Measurements from ENCODE around the gene FILIP1L.
A peak's percentile ranks its signal among the peaks of the same experiment; 100 is the strongest.

The FILIP1L gene

GRCh38 chr3:99867594-99868310 is 246.5 kb downstream of the FILIP1L start:
- Histone ChIP-seq H4K20me1 (ENCODE audit: insufficient read depth) (no peaks in the 10 kb centered on the region), H3K4me1 (ENCODE audit: low read depth, poor library complexity, severe bottlenecking) (peaks cover 90% of the 10 kb centered on the region), H2AFZ (ENCODE audit: low read depth) (no peak overlapping the region), H3K27ac (0 out of 2 replicates have a peak overlapping the region, but pooled peaks have one; percentile 3), H3K9ac (no peak overlapping the region), H3K4me2 (peak overlapping the region; percentile 65), H3K27me3 (ENCODE audit: insufficient read depth, low read depth) (no peaks in the 10 kb centered on the region), H3K4me3 (IDR thresholded peaks at IDR 0.05; ENCODE audit: insufficient read depth, low read depth, low read length) (no peak overlapping the region), H3K79me2 (ENCODE audit: insufficient read depth, low read depth) (peaks cover 31% of the 10 kb centered on the region), H3K36me3 (ENCODE audit: insufficient read depth) (no peaks in the 10 kb centered on the region)
- TF ChIP-seq CTCF (conservative IDR thresholded peaks at IDR 0.05; ENCODE audit: low read depth, low read length): no peak

- TF ChIP-seq CTCF (conservative IDR thresholded peaks at IDR 0.05; ENCODE audit: low read depth, low read length): no peak
- Histone ChIP-seq H3K27ac (peak overlapping the region; percentile 32; the same call in 1 of the 2 replicates), H2AFZ (ENCODE audit: low read depth) (no peak overlapping the region), H3K79me2 (ENCODE audit: insufficient read depth, low read depth) (peaks cover 29% of the 10 kb centered on the region), H3K36me3 (ENCODE audit: insufficient read depth) (no peaks in the 10 kb centered on the region), H3K9ac (no peak overlapping the region), H3K4me2 (peak overlapping the region; percentile 65), H3K27me3 (ENCODE audit: insufficient read depth, low read depth) (no peaks in the 10 kb centered on the region), H3K4me3 (IDR thresholded peaks at IDR 0.05; ENCODE audit: insufficient read depth, low read depth, low read length) (no peak overlapping the region), H3K4me1 (ENCODE audit: low read depth, poor library complexity, severe bottlenecking) (peaks cover 75% of the 10 kb centered on the region), H4K20me1 (ENCODE audit: insufficient read depth) (no peaks in the 10 kb centered on the region)
These were observed 248.0 kb downstream of the FILIP1L start for GRCh38 chr3:99866261-99866761.

- no peak overlapping the region for H3K27ac ChIP-seq
- H4K20me1 ChIP-seq (ENCODE audit: insufficient read depth): no peaks in the 10 kb centered on the region
- peaks cover 66% of the 10 kb centered on the region for H3K4me1 ChIP-seq (ENCODE audit: low read depth, poor library complexity, severe bottlenecking)
- H3K4me3 ChIP-seq (IDR thresholded peaks at IDR 0.05; ENCODE audit: insufficient read depth, low read depth, low read length): no peak overlapping the region
- H3K27me3 ChIP-seq (ENCODE audit: insufficient read depth, low read depth): no peaks in the 10 kb centered on the region
- H3K9ac ChIP-seq: no peak overlapping the region
- peaks cover 19% of the 10 kb centered on the region; the same call in 1 of the 2 replicates for H3K79me2 ChIP-seq (ENCODE audit: insufficient read depth, low read depth)
- no peak overlapping the region for H2AFZ ChIP-seq (ENCODE audit: low read depth)
- TF ChIP-seq CTCF (conservative IDR thresholded peaks at IDR 0.05; ENCODE audit: low read depth, low read length): no peak
- no peak overlapping the region for H3K4me2 ChIP-seq
- no peaks in the 10 kb centered on the region for H3K36me3 ChIP-seq (ENCODE audit: insufficient read depth)
These were observed 249.0 kb downstream of the FILIP1L start for GRCh38 chr3:99865321-99865720.

GRCh38 chr3:99864289-99864688 is 250.0 kb downstream of the FILIP1L start:
- peaks cover 10% of the 10 kb centered on the region; the same call in 1 of the 2 replicates for H3K79me2 ChIP-seq (ENCODE audit: insufficient read depth, low read depth)

More at GRCh38 chr3:99864289-99864688, 250.0 kb downstream of the FILIP1L start:
- Histone ChIP-seq H3K36me3 (ENCODE audit: insufficient read depth) (no peaks in the 10 kb centered on the region), H2AFZ (ENCODE audit: low read depth) (no peak overlapping the region), H3K9ac (no peak overlapping the region), H3K27me3 (ENCODE audit: insufficient read depth, low read depth) (no peaks in the 10 kb centered on the region), H3K4me2 (no peak overlapping the region), H3K4me1 (ENCODE audit: low read depth, poor library complexity, severe bottlenecking) (peaks cover 62% of the 10 kb centered on the region), H3K4me3 (IDR thresholded peaks at IDR 0.05; ENCODE audit: insufficient read depth, low read depth, low read length) (no peak overlapping the region), H4K20me1 (ENCODE audit: insufficient read depth) (no peaks in the 10 kb centered on the region), H3K27ac (no peak overlapping the region)
- no peak for TF ChIP-seq CTCF (conservative IDR thresholded peaks at IDR 0.05; ENCODE audit: low read depth, low read length)
